DOHH2 (cell line): Measurements from ENCODE around the gene STARD13.

Experiments used
- CTCF ChIP-seq: fragments of 200-600 bp; sonication (generic); IDR thresholded peaks from one replicate; pipeline ENCODE4 v1.5.1; 2014; ENCODE audit warnings: antibody characterized with exemption, mild to moderate bottlenecking, low read depth, low read length; ENCODE audit not compliant: poor library complexity, severe bottlenecking
- EZH2phosphoT487 ChIP-seq: fragments of 200-600 bp; sonication (generic); IDR thresholded peaks from 2 replicates; pipeline ENCODE4 v1.6.1; 2017; ENCODE audit warnings: borderline replicate concordance, mild to moderate bottlenecking, antibody characterized with exemption, low read length, moderate library complexity, mixed read lengths

GRCh38 chr13:33150126-33150525, 135.4 kb downstream of the STARD13 start:
- TF ChIP-seq CTCF (no peak), EZH2phosphoT487 (no peak)
